Natural killer cell treated with Interleukin-12 subunit alpha and Interleukin-12 subunit beta and Interleukin-15 and Interleukin-18, amount 100 ng/mL, for 72 hours (primary cell): ENCODE data around the gene EPB41L4A. TPM values are rescaled to one million over a fixed set of nuclear protein-coding genes. Genes with fewer than 3 reads are reported as not detected.

Experiments
- ATAC-seq, 2 donors: fragments of 150-1000 bp; cut with Tn5 transposase in 1 of 2; sonication (Bioruptor Pico), chemical (Tn5 transposase) in 1 of 2; 2 replicates each; pipeline ENCODE4 v1.10.0; 2021
- DNase-seq: peaks from one replicate; pipeline ENCODE4 v3.0.0; 2022; ENCODE audit warnings: low spot score
- H3K27ac Mint-ChIP-seq, 2 donors: 1 replicate in 1 of 2; 2 replicates in 1 of 2; pipeline ENCODE4 v1.8.0; 2022; ENCODE audit warnings: mixed read lengths in 2 of 2, mild to moderate bottlenecking in 1 of 2, moderate library complexity in 1 of 2
- H3K27me3 Mint-ChIP-seq, 2 donors: 1 replicate in 1 of 2; 2 replicates in 1 of 2; pipeline ENCODE4 v1.8.0; 2022; ENCODE audit warnings: mixed read lengths in 2 of 2
- H3K36me3 Mint-ChIP-seq: one replicate; pipeline ENCODE4 v1.8.0; 2022; ENCODE audit warnings: mixed read lengths
- H3K4me1 Mint-ChIP-seq, 2 donors: 1 replicate in 1 of 2; 2 replicates in 1 of 2; pipeline ENCODE4 v1.8.0; 2022; ENCODE audit warnings: low read depth in 2 of 2, mixed read lengths in 2 of 2, mild to moderate bottlenecking in 1 of 2
- H3K4me3 Mint-ChIP-seq: one replicate; pipeline ENCODE4 v1.8.0; 2022; ENCODE audit warnings: mixed read lengths
- H3K9me3 Mint-ChIP-seq: 2 replicates; pipeline ENCODE4 v1.8.0; 2022; ENCODE audit warnings: mixed read lengths
- total RNA-seq, 2 donors: library from RNA; stranded (reverse); gene quantifications; one replicate each; pipeline ENCODE4 v1.2.3, GENCODE V29; 2022

The EPB41L4A gene
- total RNA-seq, 2 donors from 2014 or later, result 11.7 to 12.7 TPM

GRCh38 chr5:112338681-112339337 is 80.3 kb downstream of the EPB41L4A start:
- H3K4me1 Mint-ChIP-seq, result peaks cover 4 to 17% of the 10 kb centered on the region in 2 donors
- no peaks in the 10 kb centered on the region for H3K27me3 Mint-ChIP-seq
- H3K9me3 Mint-ChIP-seq, result no peaks in the 10 kb centered on the region
- H3K4me3 Mint-ChIP-seq, result no peak overlapping the region
- DNase-seq, result no peak
- H3K27ac Mint-ChIP-seq, result no peak overlapping the region
- no peaks in the 10 kb centered on the region for H3K36me3 Mint-ChIP-seq
- ATAC-seq, result no peak

- Mint-ChIP-seq H3K27ac (no peak overlapping the region), H3K4me1 (peaks cover 9 to 20% of the 10 kb centered on the region in 2 donors), H3K4me3 (no peak overlapping the region), H3K9me3 (no peaks in the 10 kb centered on the region), H3K27me3 (peaks cover 0 to 2% of the 10 kb centered on the region in 2 donors), H3K36me3 (no peaks in the 10 kb centered on the region)
- no peak for ATAC-seq
- no peak for DNase-seq
These were observed 85.7 kb downstream of the EPB41L4A start for GRCh38 chr5:112333331-112333781.

- no peak for ATAC-seq
- peaks cover 0 to 2% of the 10 kb centered on the region in 2 donors for H3K27me3 Mint-ChIP-seq
- H3K9me3 Mint-ChIP-seq, result no peaks in the 10 kb centered on the region
- H3K4me3 Mint-ChIP-seq, result no peak overlapping the region
- no peak overlapping the region for H3K27ac Mint-ChIP-seq
- H3K4me1 Mint-ChIP-seq, result peaks cover 9 to 20% of the 10 kb centered on the region in 2 donors
- DNase-seq, result no peak
- no peaks in the 10 kb centered on the region for H3K36me3 Mint-ChIP-seq
These were observed 87.2 kb downstream of the EPB41L4A start for GRCh38 chr5:112331892-112332291.

- ATAC-seq (peak in 1 of 2 donors; percentile 81), DNase-seq (no peak)
- no peaks in the 10 kb centered on the region for H3K36me3 Mint-ChIP-seq
- H3K4me1 Mint-ChIP-seq, result peaks cover 9 to 20% of the 10 kb centered on the region in 2 donors
- peaks cover 0 to 7% of the 10 kb centered on the region in 2 donors for H3K27me3 Mint-ChIP-seq
- H3K9me3 Mint-ChIP-seq, result no peaks in the 10 kb centered on the region
- H3K27ac Mint-ChIP-seq, result peak overlapping the region in 1 of 2 donors; percentile 32
- H3K4me3 Mint-ChIP-seq, result peak overlapping the region; percentile 56
These were observed 89.5 kb downstream of the EPB41L4A start for GRCh38 chr5:112329419-112330090.

GRCh38 chr5:112323166-112323565 is 95.9 kb downstream of the EPB41L4A start:
- Mint-ChIP-seq H3K36me3 (no peaks in the 10 kb centered on the region), H3K27ac (no peak overlapping the region), H3K27me3 (peaks cover 0 to 5% of the 10 kb centered on the region in 2 donors), H3K4me3 (no peak overlapping the region), H3K4me1 (peaks cover 0 to 7% of the 10 kb centered on the region in 2 donors), H3K9me3 (no peaks in the 10 kb centered on the region)
- ATAC-seq (no peak), DNase-seq (no peak)

GRCh38 chr5:112320408-112320807 is 98.7 kb downstream of the EPB41L4A start:
- no peak overlapping the region for H3K27ac Mint-ChIP-seq
- no peaks in the 10 kb centered on the region for H3K9me3 Mint-ChIP-seq
- DNase-seq (no peak), ATAC-seq (no peak)
- H3K36me3 Mint-ChIP-seq, result no peaks in the 10 kb centered on the region
- peaks cover 0 to 7% of the 10 kb centered on the region in 2 donors for H3K4me1 Mint-ChIP-seq
- no peaks in the 10 kb centered on the region for H3K27me3 Mint-ChIP-seq
- no peak overlapping the region for H3K4me3 Mint-ChIP-seq

- Mint-ChIP-seq H3K27ac (no peak overlapping the region), H3K4me1 (peaks cover 0 to 7% of the 10 kb centered on the region in 2 donors), H3K9me3 (no peaks in the 10 kb centered on the region), H3K4me3 (no peak overlapping the region), H3K27me3 (no peaks in the 10 kb centered on the region), H3K36me3 (no peaks in the 10 kb centered on the region)
- ATAC-seq (no peak), DNase-seq (no peak)
These were observed 100.7 kb downstream of the EPB41L4A start for GRCh38 chr5:112318346-112318745.

- Mint-ChIP-seq H3K9me3 (no peaks in the 10 kb centered on the region), H3K27ac (no peak overlapping the region), H3K27me3 (no peaks in the 10 kb centered on the region), H3K4me3 (no peak overlapping the region), H3K4me1 (peaks cover 0 to 7% of the 10 kb centered on the region in 2 donors), H3K36me3 (no peaks in the 10 kb centered on the region)
- no peak for ATAC-seq
- no peak for DNase-seq
These were observed 101.2 kb downstream of the EPB41L4A start for GRCh38 chr5:112317866-112318265.

- Mint-ChIP-seq H3K27ac (no peak overlapping the region), H3K4me1 (peaks cover 0 to 7% of the 10 kb centered on the region in 2 donors), H3K4me3 (no peak overlapping the region), H3K36me3 (no peaks in the 10 kb centered on the region), H3K27me3 (no peaks in the 10 kb centered on the region), H3K9me3 (no peaks in the 10 kb centered on the region)
- DNase-seq, result no peak
- ATAC-seq, result no peak
These were observed 102.3 kb downstream of the EPB41L4A start for GRCh38 chr5:112316731-112317130.

GRCh38 chr5:112316006-112316405 is 103.1 kb downstream of the EPB41L4A start:
- DNase-seq, result no peak
- no peak overlapping the region for H3K27ac Mint-ChIP-seq
- H3K4me1 Mint-ChIP-seq, result peaks cover 0 to 7% of the 10 kb centered on the region in 2 donors
- no peak overlapping the region for H3K4me3 Mint-ChIP-seq
- no peak for ATAC-seq
- no peaks in the 10 kb centered on the region for H3K9me3 Mint-ChIP-seq
- H3K36me3 Mint-ChIP-seq, result no peaks in the 10 kb centered on the region
- H3K27me3 Mint-ChIP-seq, result no peaks in the 10 kb centered on the region

- Mint-ChIP-seq H3K27ac (no peak overlapping the region), H3K4me1 (peaks cover 0 to 9% of the 10 kb centered on the region in 2 donors), H3K27me3 (no peaks in the 10 kb centered on the region), H3K36me3 (no peaks in the 10 kb centered on the region), H3K4me3 (no peak overlapping the region), H3K9me3 (no peaks in the 10 kb centered on the region)
- DNase-seq (no peak), ATAC-seq (no peak)
These were observed 106.5 kb downstream of the EPB41L4A start for GRCh38 chr5:112312295-112313275.

GRCh38 chr5:112310746-112311145 is 108.3 kb downstream of the EPB41L4A start:
- Mint-ChIP-seq H3K36me3 (no peaks in the 10 kb centered on the region), H3K9me3 (no peaks in the 10 kb centered on the region), H3K27me3 (no peaks in the 10 kb centered on the region), H3K4me1 (peaks cover 0 to 9% of the 10 kb centered on the region in 2 donors), H3K4me3 (no peak overlapping the region), H3K27ac (no peak overlapping the region)
- ATAC-seq (no peak), DNase-seq (no peak)

- H3K4me1 Mint-ChIP-seq, result peaks cover 0 to 12% of the 10 kb centered on the region in 2 donors
- no peak overlapping the region for H3K4me3 Mint-ChIP-seq
These were observed 110.5 kb downstream of the EPB41L4A start for GRCh38 chr5:112308608-112309007.

More at GRCh38 chr5:112308608-112309007, 110.5 kb downstream of the EPB41L4A start:
- Mint-ChIP-seq H3K27me3 (no peaks in the 10 kb centered on the region), H3K36me3 (no peaks in the 10 kb centered on the region), H3K9me3 (no peaks in the 10 kb centered on the region), H3K27ac (no peak overlapping the region)
- DNase-seq, result no peak
- no peak for ATAC-seq
